CD4-positive, alpha-beta T cell treated with Interferon alpha-2 for 1 hour (primary cell): Measurements from ENCODE around the gene TMEM14C.
A peak's percentile ranks its signal among the peaks of the same experiment; 100 is the strongest.

Source experiments
- DNase-seq, 2 donors: peaks; one replicate each; pipeline ENCODE4 v3.0.0-alpha.2; 2020 to 2022

The TMEM14C gene

DNA sequence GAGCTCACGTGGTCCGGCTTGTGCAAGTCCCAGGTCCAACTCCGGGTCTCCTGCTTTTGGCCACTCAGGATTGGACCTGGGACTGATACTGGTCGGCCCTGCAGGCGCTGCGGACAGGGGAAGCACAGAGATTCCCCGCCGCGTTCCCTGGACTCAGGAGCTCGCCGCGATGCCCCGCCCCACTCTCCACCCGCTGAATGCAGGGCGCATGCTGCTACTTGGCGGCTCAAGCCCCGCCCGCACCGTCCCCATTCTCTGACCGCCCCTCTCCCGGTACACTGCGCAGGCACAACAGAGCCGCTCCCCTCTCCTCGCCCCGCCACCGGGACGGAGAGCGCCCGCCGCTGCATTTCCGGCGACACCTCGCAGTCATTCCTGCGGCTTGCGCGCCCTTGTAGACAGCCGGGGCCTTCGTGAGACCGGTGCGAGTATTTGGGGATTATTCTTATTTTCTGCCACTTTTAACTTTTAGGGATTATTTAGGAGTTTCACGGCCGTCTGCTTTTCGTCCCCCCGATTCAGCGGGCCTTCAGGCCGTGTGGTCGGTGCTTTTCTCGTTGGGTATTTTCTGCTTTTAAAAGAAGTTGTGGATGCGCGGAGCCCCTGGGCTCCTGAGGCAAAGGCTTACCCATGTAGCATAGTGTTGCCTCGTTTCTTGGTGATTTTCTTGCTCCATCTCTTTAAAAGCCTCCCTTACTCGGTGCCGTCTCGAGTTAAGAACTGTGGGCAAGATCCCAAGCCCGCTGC is at the start of gene TMEM14C:
TSS of gene TMEM14C (plus strand) at position 251 of the 747 bp plus-strand sequence. CDS start 1,544 bp downstream, outside the sequence.
- peak; percentile 75 to 82 for DNase-seq

DNA sequence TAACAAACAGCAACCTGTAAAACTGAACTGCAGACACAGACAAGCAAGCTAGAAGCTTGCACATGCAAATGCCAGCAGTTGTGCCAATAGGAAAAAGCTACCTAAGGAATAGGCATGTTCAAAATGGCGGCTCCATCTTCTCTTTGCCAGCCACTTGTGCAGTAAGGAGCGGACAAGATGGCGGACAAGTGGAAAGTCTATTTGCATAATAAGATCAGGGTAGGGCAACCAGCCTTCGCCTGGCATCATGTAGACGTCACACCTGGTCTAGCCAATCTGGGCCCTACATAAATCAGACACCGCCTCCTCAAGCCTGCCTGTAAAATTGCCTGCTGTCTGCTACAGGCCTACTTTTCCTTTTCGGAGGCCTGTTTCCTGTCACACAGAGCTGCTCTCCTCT is 46.5 kb upstream of the TMEM14C start:
- no peak for DNase-seq

GRCh38 chr6:10678456-10678855 is 44.4 kb upstream of the TMEM14C start:
- no peak for DNase-seq

DNA sequence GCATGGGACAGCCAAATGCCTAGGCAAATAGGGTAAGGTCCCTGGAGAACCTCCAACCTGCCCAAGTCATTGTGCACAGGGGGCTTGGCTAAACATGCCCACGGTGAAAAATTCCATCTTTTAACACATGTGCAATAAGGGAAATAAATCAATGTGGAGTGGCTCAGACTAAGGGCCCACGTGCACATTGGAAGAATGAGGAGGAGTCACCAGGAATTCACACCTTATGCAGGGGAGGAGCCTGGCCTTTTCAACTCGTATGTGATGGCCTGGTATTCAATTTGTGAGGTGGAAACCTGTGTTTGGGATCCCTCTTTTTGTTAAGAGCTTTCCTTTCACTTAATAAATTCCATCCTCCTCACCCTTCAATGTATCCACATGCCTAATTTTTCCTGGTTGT is 41.1 kb upstream of the TMEM14C start:
- no peak for DNase-seq

DNA sequence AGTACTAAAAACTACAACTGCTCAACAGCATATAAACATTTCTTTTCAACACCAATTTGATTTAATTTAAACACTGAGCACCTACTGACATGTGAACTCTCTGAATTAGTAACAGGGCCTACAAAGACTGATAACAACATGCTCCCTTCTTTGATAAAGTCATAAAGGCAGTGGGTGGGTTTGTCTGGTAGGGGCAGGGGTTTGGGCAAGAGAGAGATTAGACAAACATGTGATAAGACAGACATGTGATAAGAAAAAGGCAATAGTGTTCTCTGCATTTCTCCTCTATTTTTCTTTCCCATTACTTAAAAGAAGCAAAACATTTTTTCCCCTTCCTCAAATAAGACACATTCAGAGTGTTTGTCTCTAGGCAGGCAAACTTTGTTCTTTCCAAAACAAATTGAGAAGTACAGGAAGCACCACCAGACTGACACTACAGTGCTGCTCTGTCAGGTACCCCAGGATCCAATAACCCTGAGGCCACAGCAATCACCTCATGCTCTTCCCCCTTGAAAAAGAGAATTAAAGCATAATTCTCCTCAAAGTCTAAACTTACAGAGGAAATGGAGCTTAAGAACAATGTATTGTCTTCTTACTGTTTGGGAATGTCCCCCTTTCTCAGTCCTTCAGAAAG is 40.4 kb upstream of the TMEM14C start:
- DNase-seq: no peak

GRCh38 chr6:10684618-10685017 is 38.3 kb upstream of the TMEM14C start:
- DNase-seq: no peak

- DNase-seq: no peak
Observed at GRCh38 chr6:10685092-10685915, 37.6 kb upstream of the TMEM14C start.

GRCh38 chr6:10686901-10687300 is 36.0 kb upstream of the TMEM14C start:
- DNase-seq: no peak

DNA sequence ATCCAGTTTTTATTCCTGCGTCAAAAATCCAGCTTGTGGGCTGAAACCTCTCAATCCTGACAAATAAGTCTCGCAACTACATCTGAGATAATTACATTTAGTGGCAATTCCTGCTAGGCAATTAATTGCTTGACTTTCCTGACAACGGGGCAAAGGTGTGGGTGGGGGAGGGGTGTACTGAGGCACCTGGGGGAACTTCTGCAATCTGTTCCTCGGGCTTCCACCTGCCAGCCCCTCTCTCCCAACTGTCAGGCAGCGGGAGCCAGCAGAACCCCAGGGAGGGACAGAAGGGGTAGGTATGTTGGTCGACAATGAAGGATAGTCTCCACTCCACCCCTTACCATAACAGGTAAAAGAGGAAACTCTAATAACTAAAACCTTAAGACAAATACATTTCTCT is 35.3 kb upstream of the TMEM14C start:
- no peak for DNase-seq

DNA sequence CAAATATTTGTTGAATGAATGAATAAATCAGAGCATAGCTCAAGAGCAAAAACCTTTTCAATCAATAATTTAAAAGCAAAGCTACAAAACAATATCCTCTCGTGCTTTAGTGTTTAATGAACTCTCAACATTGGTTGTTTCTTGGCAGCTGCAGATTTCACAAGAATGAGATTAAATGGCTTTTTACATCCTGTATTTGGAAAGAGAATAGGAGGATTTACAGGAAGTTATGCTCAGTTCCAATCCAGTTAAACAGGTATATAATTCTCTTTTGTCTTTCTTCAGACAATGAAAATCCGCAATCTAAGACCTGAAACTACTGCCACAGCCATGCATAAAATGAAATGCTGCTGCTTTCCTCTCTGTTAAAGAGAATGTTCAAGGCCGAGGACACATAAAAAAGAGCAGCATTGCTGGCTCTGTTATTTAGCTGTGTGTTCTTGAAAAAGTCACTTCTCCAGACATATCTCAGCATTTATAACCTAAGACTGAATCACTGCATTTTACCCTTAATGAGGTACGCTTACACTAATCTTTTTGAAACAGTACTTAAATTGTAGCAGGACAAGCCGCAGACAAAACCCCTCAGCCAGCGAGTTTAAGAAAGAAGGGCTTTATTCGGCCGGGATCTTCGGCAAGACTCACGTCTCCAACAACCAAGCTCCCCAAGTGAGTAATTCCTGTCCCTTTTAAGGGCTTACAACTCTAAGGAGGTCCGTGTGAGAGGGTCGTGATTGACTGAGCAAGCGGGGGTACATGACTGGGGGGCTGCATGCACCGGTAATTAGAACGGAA is 32.0 kb upstream of the TMEM14C start:
- no peak for DNase-seq

GRCh38 chr6:10692965-10693538 is 29.8 kb upstream of the TMEM14C start:
- DNase-seq: no peak

DNA sequence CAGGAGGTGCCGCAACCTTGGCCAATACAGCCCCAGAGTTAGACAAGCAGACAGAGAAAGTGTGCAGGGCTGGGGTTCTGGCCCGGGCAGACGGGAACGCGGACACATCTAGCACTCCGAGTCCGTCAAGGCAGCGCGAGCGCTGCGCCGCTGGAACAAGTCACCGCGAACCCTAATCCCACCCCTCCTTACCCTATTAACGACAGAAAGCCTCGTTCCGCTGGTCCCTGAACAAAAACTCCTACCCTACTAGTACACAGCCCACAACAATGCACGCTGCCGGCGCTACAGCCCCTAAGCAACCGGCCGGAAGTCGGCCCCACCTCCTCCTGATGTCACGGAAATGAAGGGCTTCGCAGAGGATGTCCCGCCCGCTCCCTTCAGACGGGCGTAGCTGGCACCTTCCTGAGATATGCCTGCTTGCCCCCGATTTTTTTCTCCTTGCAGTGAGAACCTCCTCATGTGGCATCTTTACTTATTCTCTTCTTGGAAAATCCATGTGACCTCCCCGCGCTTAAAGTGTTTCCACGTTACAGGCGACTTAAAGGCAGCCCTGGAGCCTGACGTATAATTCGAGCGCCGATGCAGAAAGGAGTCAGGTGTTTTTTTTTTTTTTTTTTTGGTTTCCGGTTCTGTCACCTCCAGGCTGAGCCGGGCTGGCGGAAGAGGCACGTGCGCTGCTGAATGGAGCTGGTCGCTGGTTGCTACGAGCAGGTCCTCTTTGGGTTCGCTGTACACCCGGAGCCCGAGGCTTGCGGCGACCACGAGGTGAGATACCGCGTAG is 28.4 kb upstream of the TMEM14C start, which contains the start of the genes C6orf52 and PAK1IP1:
TSS of gene C6orf52 (minus strand) at position 315 of the 784 bp plus-strand sequence. CDS start 7,066 bp downstream, outside the sequence.
TSS of gene PAK1IP1 (plus strand) at position 671 of the 784 bp plus-strand sequence. CDS start at position 685, 14 bp downstream.
- peak; percentile 93 to 94 for DNase-seq

GRCh38 chr6:10695086-10695657 is 27.7 kb upstream of the TMEM14C start:
- DNase-seq: no peak

DNA sequence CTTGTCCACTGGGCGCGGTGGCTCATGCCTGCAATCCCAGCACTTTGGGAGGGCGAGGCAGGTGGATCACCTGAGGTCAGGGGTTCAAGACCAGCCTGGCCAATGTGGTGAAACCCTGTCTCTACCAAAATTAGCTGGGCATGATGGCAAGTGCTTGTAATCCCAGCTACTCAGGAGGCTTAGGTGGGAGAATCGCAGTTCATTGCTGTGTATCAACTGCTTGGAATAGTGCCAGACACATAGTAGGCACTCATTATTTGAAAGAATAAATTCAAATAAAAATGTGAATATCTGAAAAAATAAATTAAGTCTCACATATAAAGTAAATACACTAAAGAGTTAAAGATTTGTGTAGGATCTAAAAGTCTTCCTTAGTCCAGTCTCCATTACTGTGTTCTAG is 26.2 kb upstream of the TMEM14C start:
- DNase-seq: no peak

- no peak for DNase-seq
Observed at GRCh38 chr6:10713962-10714361, 8.9 kb upstream of the TMEM14C start.

- peak; percentile 57 to 67 for DNase-seq
Observed at GRCh38 chr6:10719296-10719963, 3.4 kb upstream of the TMEM14C start.

DNA sequence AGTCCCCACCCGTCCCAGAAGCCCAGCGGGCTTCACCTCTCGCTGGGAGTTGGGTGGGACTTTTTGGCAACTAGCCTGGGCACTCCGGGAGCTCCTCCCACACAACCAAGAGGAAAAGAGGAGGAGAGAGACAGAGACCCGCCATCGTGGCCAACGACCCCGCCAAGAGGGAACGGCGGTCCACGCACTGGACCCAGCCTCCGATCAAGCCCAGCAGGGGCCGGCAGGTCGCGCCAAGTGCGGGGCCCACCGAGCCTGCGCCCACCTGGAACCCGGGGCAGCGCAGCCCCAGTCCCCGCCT is 3.0 kb upstream of the TMEM14C start:
- no peak for DNase-seq

- DNase-seq: peak; percentile 42 to 62
Observed at GRCh38 chr6:10720265-10720959, 2.5 kb upstream of the TMEM14C start.

GRCh38 chr6:10720960-10721849 is 1.7 kb upstream of the TMEM14C start:
- peak; percentile 11 to 34 for DNase-seq
